Stomach (tissue), 4 donors: ENCODE data around the gene TMEM52.

Experiments
- CTCF ChIP-seq, 7 experiments: fragments of 450-650 bp in 4 of 7; fragments of 200-600 bp in 3 of 7; sonication (generic) in 3 of 7; IDR thresholded peaks; one replicate each; pipeline ENCODE4 v1.5.1; 2016 to 2019; ENCODE audit warnings: antibody characterized with exemption in 7 of 7, control low read depth in 2 of 7, mild to moderate bottlenecking in 1 of 7
- EP300 ChIP-seq: sonication (generic); formaldehyde crosslinking; IDR thresholded peaks from one replicate; pipeline ENCODE4 v1.6.1; 2017; ENCODE audit warnings: antibody characterized with exemption
- POLR2A ChIP-seq, 4 donors: fragments of 450-650 bp; IDR thresholded peaks; one replicate each; pipeline ENCODE4 v1.6.1; 2016; ENCODE audit warnings: antibody characterized with exemption in 4 of 4, control low read depth in 2 of 4, mild to moderate bottlenecking in 1 of 4, moderate library complexity in 1 of 4
- POLR2AphosphoS5 ChIP-seq, 3 donors: sonication (generic); formaldehyde crosslinking; IDR thresholded peaks; one replicate each; pipeline ENCODE4 v1.6.1; 2016; ENCODE audit warnings: antibody characterized with exemption in 3 of 3

GRCh38 chr1:1915911-1916840 lies 2.9 kb downstream of the TMEM52 start:
- TF ChIP-seq EP300 (no peak), POLR2A (IDR thresholded peaks at IDR 0.05) (no peak), CTCF (IDR thresholded peaks at IDR 0.05) (no peak), POLR2AphosphoS5 (IDR thresholded peaks at IDR 0.05) (no peak)
